ENCODE results near the gene DCLK1. TPM values are rescaled to one million over a fixed set of nuclear protein-coding genes. Genes with fewer than 3 reads are reported as not detected.

DCLK1 gene
- total and polyA plus RNA-seq, 4 donors, result 0.04 to 0.56 (median 0.20) TPM

DNA sequence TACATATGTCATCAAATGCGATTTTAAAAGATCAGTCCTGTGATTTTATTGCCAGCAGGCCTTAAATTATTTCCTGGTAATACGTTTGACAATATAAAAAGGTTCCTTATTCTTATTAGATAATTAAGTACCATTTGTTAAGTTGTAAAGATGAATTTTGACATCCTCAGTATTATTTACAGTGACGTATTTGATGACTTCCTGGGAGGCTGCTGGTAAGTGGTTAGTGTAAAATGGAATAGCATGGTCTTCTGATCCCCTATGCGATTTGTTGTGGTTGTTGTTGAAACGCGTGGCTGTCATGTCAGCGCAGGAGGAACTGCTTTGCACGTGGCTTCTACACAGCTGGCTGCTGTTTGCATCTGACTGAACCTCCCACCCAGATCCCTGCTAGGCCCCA is 99.7 kb downstream of the DCLK1 start:
- Histone ChIP-seq H3K4me1 (ENCODE audit: control insufficient read depth in 4 of 4, insufficient read depth in 4 of 4, low read length in 3 of 4) (no peaks in the 10 kb centered on the region), H3K4me3 (ENCODE audit: low read depth in 1 of 3, low read length in 3 of 3) (no peak overlapping the region), H3K27ac (ENCODE audit: low read depth in 1 of 2, low read length in 2 of 2) (no peak overlapping the region), H3K36me3 (ENCODE audit: control insufficient read depth in 4 of 4, insufficient read depth in 3 of 4, low read depth in 1 of 4, low read length in 3 of 4) (no peaks in the 10 kb centered on the region), H3K9me3 (ENCODE audit: control insufficient read depth in 4 of 4, low read length in 3 of 4) (no peaks in the 10 kb centered on the region), H3K27me3 (ENCODE audit: control insufficient read depth in 4 of 4, insufficient read depth in 4 of 4, low read length in 3 of 4) (peaks cover 0 to 2% (median 0%) of the 10 kb centered on the region in 4 donors), H3K9ac (ENCODE audit: low read depth in 1 of 2, low read length in 2 of 2) (no peak overlapping the region)
- 71% methylated on average over 8 of the region's 8 CpGs for WGBS
- TF ChIP-seq NR2F2 (IDR thresholded peaks at IDR 0.05), result no peak
- TF ChIP-seq HNF4A (conservative IDR thresholded peaks at IDR 0.05), result no peak
- TF ChIP-seq HNF4G (IDR thresholded peaks at IDR 0.05), result no peak
- no peak for TF ChIP-seq FOXA1 (IDR thresholded peaks at IDR 0.05)
- no peak for TF ChIP-seq RXRA (IDR thresholded peaks at IDR 0.05)
- TF ChIP-seq EGR1 (IDR thresholded peaks at IDR 0.05; ENCODE audit: low read depth in 2 of 2), result no peak
- TF ChIP-seq GABPA (IDR thresholded peaks at IDR 0.05 in 1 of 2, conservative IDR thresholded peaks at IDR 0.05 in 1 of 2), result no peak
- TF ChIP-seq, protein P1, sequence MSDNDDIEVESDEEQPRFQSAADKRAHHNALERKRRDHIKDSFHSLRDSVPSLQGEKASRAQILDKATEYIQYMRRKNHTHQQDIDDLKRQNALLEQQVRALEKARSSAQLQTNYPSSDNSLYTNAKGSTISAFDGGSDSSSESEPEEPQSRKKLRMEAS (IDR thresholded peaks at IDR 0.05), result no peak
- TF ChIP-seq SP1 (IDR thresholded peaks at IDR 0.05), result no peak
- TF ChIP-seq RAD21 (IDR thresholded peaks at IDR 0.05), result no peak
- TF ChIP-seq TAF1 (conservative IDR thresholded peaks at IDR 0.05), result no peak
- TF ChIP-seq, protein P2, sequence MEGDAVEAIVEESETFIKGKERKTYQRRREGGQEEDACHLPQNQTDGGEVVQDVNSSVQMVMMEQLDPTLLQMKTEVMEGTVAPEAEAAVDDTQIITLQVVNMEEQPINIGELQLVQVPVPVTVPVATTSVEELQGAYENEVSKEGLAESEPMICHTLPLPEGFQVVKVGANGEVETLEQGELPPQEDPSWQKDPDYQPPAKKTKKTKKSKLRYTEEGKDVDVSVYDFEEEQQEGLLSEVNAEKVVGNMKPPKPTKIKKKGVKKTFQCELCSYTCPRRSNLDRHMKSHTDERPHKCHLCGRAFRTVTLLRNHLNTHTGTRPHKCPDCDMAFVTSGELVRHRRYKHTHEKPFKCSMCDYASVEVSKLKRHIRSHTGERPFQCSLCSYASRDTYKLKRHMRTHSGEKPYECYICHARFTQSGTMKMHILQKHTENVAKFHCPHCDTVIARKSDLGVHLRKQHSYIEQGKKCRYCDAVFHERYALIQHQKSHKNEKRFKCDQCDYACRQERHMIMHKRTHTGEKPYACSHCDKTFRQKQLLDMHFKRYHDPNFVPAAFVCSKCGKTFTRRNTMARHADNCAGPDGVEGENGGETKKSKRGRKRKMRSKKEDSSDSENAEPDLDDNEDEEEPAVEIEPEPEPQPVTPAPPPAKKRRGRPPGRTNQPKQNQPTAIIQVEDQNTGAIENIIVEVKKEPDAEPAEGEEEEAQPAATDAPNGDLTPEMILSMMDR (IDR thresholded peaks at IDR 0.05; ENCODE audit: low read depth, low read length, missing input control), result no peak
- TF ChIP-seq JUND (IDR thresholded peaks at IDR 0.05), result no peak
- TF ChIP-seq, protein P3, sequence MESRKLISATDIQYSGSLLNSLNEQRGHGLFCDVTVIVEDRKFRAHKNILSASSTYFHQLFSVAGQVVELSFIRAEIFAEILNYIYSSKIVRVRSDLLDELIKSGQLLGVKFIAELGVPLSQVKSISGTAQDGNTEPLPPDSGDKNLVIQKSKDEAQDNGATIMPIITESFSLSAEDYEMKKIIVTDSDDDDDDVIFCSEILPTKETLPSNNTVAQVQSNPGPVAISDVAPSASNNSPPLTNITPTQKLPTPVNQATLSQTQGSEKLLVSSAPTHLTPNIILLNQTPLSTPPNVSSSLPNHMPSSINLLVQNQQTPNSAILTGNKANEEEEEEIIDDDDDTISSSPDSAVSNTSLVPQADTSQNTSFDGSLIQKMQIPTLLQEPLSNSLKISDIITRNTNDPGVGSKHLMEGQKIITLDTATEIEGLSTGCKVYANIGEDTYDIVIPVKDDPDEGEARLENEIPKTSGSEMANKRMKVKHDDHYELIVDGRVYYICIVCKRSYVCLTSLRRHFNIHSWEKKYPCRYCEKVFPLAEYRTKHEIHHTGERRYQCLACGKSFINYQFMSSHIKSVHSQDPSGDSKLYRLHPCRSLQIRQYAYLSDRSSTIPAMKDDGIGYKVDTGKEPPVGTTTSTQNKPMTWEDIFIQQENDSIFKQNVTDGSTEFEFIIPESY (IDR thresholded peaks at IDR 0.05), result no peak
- TF ChIP-seq YY1 (IDR thresholded peaks at IDR 0.05), result no peak
- no peak for DNase-seq (ENCODE audit: low spot score)

- H3K27me3 ChIP-seq (ENCODE audit: control insufficient read depth in 4 of 4, insufficient read depth in 4 of 4, low read length in 3 of 4), result no peaks in the 10 kb centered on the region
- H3K4me3 ChIP-seq (ENCODE audit: low read depth in 1 of 3, low read length in 3 of 3), result no peak overlapping the region
- DNase-seq (ENCODE audit: low spot score), result no peak
- H3K4me1 ChIP-seq (ENCODE audit: control insufficient read depth in 4 of 4, insufficient read depth in 4 of 4, low read length in 3 of 4), result no peaks in the 10 kb centered on the region
- no peak overlapping the region for H3K27ac ChIP-seq (ENCODE audit: low read depth in 1 of 2, low read length in 2 of 2)
- WGBS, result 65% methylated on average over 8 of the region's 8 CpGs
- H3K9ac ChIP-seq (ENCODE audit: low read depth in 1 of 2, low read length in 2 of 2), result no peak overlapping the region
- H3K9me3 ChIP-seq (ENCODE audit: control insufficient read depth in 4 of 4, low read length in 3 of 4), result no peaks in the 10 kb centered on the region
- no peaks in the 10 kb centered on the region for H3K36me3 ChIP-seq (ENCODE audit: control insufficient read depth in 4 of 4, insufficient read depth in 3 of 4, low read depth in 1 of 4, low read length in 3 of 4)
- TF ChIP-seq FOXA1 (IDR thresholded peaks at IDR 0.05) (no peak), ATF3 (IDR thresholded peaks at IDR 0.05) (no peak), HNF4A (conservative IDR thresholded peaks at IDR 0.05) (no peak), NR2F2 (IDR thresholded peaks at IDR 0.05) (no peak), TAF1 (conservative IDR thresholded peaks at IDR 0.05) (no peak), HNF4G (IDR thresholded peaks at IDR 0.05) (no peak), YY1 (IDR thresholded peaks at IDR 0.05) (no peak), RAD21 (IDR thresholded peaks at IDR 0.05) (no peak), FOXA2 (IDR thresholded peaks at IDR 0.05) (no peak), SP1 (IDR thresholded peaks at IDR 0.05) (no peak), JUND (IDR thresholded peaks at IDR 0.05) (no peak), GABPA (IDR thresholded peaks at IDR 0.05 in 1 of 2, conservative IDR thresholded peaks at IDR 0.05 in 1 of 2) (no peak), RXRA (IDR thresholded peaks at IDR 0.05) (no peak), EGR1 (IDR thresholded peaks at IDR 0.05; ENCODE audit: low read depth in 2 of 2) (no peak)
- TF ChIP-seq, protein P3 (IDR thresholded peaks at IDR 0.05), result no peak
- TF ChIP-seq, protein P1 (IDR thresholded peaks at IDR 0.05), result no peak
- TF ChIP-seq, protein P4, sequence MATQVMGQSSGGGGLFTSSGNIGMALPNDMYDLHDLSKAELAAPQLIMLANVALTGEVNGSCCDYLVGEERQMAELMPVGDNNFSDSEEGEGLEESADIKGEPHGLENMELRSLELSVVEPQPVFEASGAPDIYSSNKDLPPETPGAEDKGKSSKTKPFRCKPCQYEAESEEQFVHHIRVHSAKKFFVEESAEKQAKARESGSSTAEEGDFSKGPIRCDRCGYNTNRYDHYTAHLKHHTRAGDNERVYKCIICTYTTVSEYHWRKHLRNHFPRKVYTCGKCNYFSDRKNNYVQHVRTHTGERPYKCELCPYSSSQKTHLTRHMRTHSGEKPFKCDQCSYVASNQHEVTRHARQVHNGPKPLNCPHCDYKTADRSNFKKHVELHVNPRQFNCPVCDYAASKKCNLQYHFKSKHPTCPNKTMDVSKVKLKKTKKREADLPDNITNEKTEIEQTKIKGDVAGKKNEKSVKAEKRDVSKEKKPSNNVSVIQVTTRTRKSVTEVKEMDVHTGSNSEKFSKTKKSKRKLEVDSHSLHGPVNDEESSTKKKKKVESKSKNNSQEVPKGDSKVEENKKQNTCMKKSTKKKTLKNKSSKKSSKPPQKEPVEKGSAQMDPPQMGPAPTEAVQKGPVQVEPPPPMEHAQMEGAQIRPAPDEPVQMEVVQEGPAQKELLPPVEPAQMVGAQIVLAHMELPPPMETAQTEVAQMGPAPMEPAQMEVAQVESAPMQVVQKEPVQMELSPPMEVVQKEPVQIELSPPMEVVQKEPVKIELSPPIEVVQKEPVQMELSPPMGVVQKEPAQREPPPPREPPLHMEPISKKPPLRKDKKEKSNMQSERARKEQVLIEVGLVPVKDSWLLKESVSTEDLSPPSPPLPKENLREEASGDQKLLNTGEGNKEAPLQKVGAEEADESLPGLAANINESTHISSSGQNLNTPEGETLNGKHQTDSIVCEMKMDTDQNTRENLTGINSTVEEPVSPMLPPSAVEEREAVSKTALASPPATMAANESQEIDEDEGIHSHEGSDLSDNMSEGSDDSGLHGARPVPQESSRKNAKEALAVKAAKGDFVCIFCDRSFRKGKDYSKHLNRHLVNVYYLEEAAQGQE (IDR thresholded peaks at IDR 0.05), result no peak
Observed at GRCh38 chr13:36030670-36031331, 100.4 kb downstream of the DCLK1 start.
